Body of pancreas (tissue), 4 donors: ENCODE measurements around the gene TMEM218. TPM values are rescaled to one million over a fixed set of nuclear protein-coding genes. Genes with fewer than 3 reads are reported as not detected.

Experiments used
- ATAC-seq: fragments of 150-250 bp; one replicate; pipeline ENCODE4 v1.9.1; 2016
- DNase-seq, 4 donors: peaks; one replicate each; pipeline ENCODE4 v3.0.0-alpha.2; 2019
- H3K27ac ChIP-seq, 4 donors: fragments of 200-600 bp; sonication (generic); 1 replicate in 3 of 4; 2 replicates in 1 of 4; pipeline versions ENCODE4 v1.5.1 to v1.6.1; 2016 to 2019; ENCODE audit warnings: mild to moderate bottlenecking in 1 of 4, mixed read lengths in 1 of 4, moderate library complexity in 1 of 4
- H3K27me3 ChIP-seq, 2 donors: fragments of 200-600 bp; sonication (generic); one replicate each; pipeline ENCODE4 v1.6.0; 2016; ENCODE audit warnings: mild to moderate bottlenecking in 1 of 2
- H3K36me3 ChIP-seq, 2 donors: fragments of 200-600 bp; sonication (generic); replicated peaks in 1 of 2; 2 replicates each; pipeline ENCODE4 v1.5.1; 2016; ENCODE audit warnings: low read depth in 2 of 2; ENCODE audit not compliant: insufficient read depth in 1 of 2
- H3K4me1 ChIP-seq: fragments of 200-600 bp; sonication (generic); one replicate; pipeline ENCODE4 v1.6.0; 2016
- H3K4me3 ChIP-seq, 2 donors: fragments of 200-600 bp; sonication (generic); 1 replicate in 1 of 2; 2 replicates in 1 of 2; pipeline ENCODE4 v1.5.1; 2016 to 2019
- H3K9me3 ChIP-seq, 3 donors: fragments of 200-600 bp; sonication (generic); 1 replicate in 2 of 3; 2 replicates in 1 of 3; pipeline ENCODE4 v1.5.1; 2016
- CTCF ChIP-seq, 7 experiments: fragments of 450-650 bp in 4 of 7; fragments of 200-600 bp in 3 of 7; sonication (generic) in 3 of 7; IDR thresholded peaks; one replicate each; pipeline ENCODE4 v1.5.1; 2016 to 2019; ENCODE audit warnings: antibody characterized with exemption in 7 of 7
- POLR2A ChIP-seq, 3 donors: fragments of 450-650 bp; IDR thresholded peaks; one replicate each; pipeline ENCODE4 v1.6.1; 2016; ENCODE audit warnings: antibody characterized with exemption in 3 of 3, mild to moderate bottlenecking in 2 of 3
- WGBS, 2 donors: methylation state at CpG; one replicate each; pipeline ENCODE4 v1.1.5; 2017; 5-methylcytosine and 5-hydroxymethylcytosine counted together
- intact Hi-C: fragments of 100-400 bp; cut with DNase I; formaldehyde crosslinking; loops from one replicate; pipeline ENCODE4 v1.15.1; 2023
- total RNA-seq, 2 donors: library from RNA; depleted of rRNA; stranded (reverse); fragments of >200 nt; gene quantifications; one replicate each; pipeline ENCODE4 v1.1.0, GENCODE V29; 2016

TMEM218 gene
- total RNA-seq, 2 donors from 2014 or later, result 8.8 to 10.2 TPM

DNA sequence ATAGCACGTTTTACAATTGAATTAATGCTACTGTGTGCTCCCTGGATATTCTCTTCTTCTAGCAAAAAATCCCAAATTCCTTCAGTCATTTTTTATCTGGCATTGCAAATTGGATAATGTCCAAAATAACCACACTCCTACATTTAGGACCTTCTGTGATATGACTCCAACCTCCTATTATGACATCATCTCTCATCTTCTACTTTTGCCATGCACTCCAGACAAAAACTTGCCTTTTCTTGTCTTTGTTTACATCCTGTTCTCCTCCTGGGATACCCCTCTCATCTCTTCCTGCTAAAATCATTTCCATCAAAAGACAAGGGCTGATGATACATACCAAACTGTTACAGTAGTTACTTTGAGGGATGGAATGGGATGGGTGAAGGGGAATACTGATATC is 20.6 kb upstream of the TMEM218 start:
- WGBS, 2 donors, result 38 to 51% methylated on average over 1 of the region's 1 CpG
- ATAC-seq, result no peak
- Histone ChIP-seq H3K36me3 (no peaks in the 10 kb centered on the region), H3K4me3 (no peak overlapping the region), H3K4me1 (no peaks in the 10 kb centered on the region), H3K9me3 (no peaks in the 10 kb centered on the region), H3K27me3 (no peaks in the 10 kb centered on the region), H3K27ac (no peak overlapping the region)
- TF ChIP-seq POLR2A (IDR thresholded peaks at IDR 0.05) (no peak), CTCF (IDR thresholded peaks at IDR 0.05) (no peak)
- intact Hi-C loops, result no loop called here
- no peak for DNase-seq

- H3K27me3 ChIP-seq, result no peaks in the 10 kb centered on the region
- WGBS, 2 donors, result 56 to 65% methylated on average over 22 of the region's 22 CpGs
- no peak for DNase-seq
- H3K4me1 ChIP-seq, result no peaks in the 10 kb centered on the region
- intact Hi-C loops, result no loop called here
- TF ChIP-seq POLR2A (IDR thresholded peaks at IDR 0.05) (no peak), CTCF (IDR thresholded peaks at IDR 0.05) (no peak)
- H3K4me3 ChIP-seq, result no peak overlapping the region
- no peaks in the 10 kb centered on the region for H3K36me3 ChIP-seq
- no peak overlapping the region for H3K27ac ChIP-seq
- ATAC-seq, result no peak
- no peaks in the 10 kb centered on the region for H3K9me3 ChIP-seq
Measured at GRCh38 chr11:125129316-125129993, 18.0 kb upstream of the TMEM218 start.

DNA sequence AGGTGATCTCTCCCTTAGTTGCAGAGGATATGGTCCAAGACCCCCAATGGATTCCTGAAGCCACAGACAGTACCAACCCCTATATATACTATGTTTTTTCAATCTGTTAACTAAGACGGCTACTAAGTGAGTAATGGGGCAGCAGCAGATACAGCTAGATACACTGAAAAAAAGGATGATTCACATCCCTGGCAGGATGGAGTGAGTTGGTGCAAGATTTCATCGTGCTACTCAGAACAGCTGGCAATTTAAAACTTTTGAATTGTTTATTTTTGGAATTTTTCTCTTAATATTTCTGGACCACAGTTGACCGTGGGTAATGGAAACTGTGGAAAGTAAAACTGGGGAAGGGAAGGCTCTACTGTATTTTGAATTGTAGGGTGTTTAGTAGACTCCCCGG is 17.0 kb upstream of the TMEM218 start:
- ATAC-seq (no peak), DNase-seq (no peak)
- intact Hi-C loops, result no loop called here
- 69 to 74% methylated on average over 4 of the region's 4 CpGs for WGBS, 2 donors
- H3K4me3 ChIP-seq, result no peak overlapping the region
- H3K36me3 ChIP-seq, result no peaks in the 10 kb centered on the region
- no peaks in the 10 kb centered on the region for H3K27me3 ChIP-seq
- TF ChIP-seq CTCF (IDR thresholded peaks at IDR 0.05), result no peak
- TF ChIP-seq POLR2A (IDR thresholded peaks at IDR 0.05), result no peak
- H3K9me3 ChIP-seq, result no peaks in the 10 kb centered on the region
- H3K4me1 ChIP-seq, result peaks cover 6% of the 10 kb centered on the region
- no peak overlapping the region for H3K27ac ChIP-seq

GRCh38 chr11:125124618-125124992 is 13.2 kb upstream of the TMEM218 start:
- no peak overlapping the region for H3K27ac ChIP-seq
- H3K4me3 ChIP-seq, result no peak overlapping the region
- no peaks in the 10 kb centered on the region for H3K9me3 ChIP-seq
- TF ChIP-seq POLR2A (IDR thresholded peaks at IDR 0.05), result no peak
- TF ChIP-seq CTCF (IDR thresholded peaks at IDR 0.05), result no peak
- no peak for DNase-seq
- 78 to 91% methylated on average over 4 of the region's 4 CpGs for WGBS, 2 donors
- no peaks in the 10 kb centered on the region for H3K36me3 ChIP-seq
- intact Hi-C loops, result no loop called here
- no peak for ATAC-seq
- no peaks in the 10 kb centered on the region for H3K27me3 ChIP-seq
- H3K4me1 ChIP-seq, result peaks cover 9% of the 10 kb centered on the region

DNA sequence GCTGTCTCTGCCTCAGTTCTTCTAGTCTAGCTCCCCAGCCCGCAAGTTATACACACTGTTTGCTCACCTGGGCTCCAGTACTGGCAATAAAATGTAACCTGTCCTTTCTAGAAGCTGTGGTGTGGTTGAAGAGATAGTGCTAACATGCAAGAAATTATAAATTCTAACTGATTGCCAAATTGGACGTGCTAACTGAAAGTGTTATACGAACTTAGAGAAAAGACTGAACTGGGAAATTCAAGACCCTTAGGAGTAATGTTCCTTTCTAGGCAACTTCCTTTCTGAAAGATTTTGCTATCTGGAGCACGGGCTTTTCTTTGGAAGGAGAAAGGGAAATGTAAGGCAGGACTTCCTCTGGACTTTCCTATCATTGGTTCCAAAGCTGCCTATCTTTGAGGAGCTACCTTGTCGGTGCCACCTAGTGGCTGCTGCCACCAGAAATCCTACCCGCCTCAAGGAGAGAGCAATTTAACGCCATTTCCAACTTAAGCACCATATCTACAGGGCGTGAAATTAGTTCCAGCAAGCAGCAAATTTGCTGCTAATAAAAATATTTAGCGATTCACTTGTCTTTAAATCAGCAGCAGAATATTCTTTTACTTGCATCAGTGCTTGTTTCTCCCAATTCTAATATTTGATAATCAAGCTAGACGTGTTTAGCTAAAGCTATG is 12.7 kb upstream of the TMEM218 start:
- Histone ChIP-seq H3K27me3 (no peaks in the 10 kb centered on the region), H3K4me3 (no peak overlapping the region), H3K36me3 (no peaks in the 10 kb centered on the region), H3K4me1 (peaks cover 9% of the 10 kb centered on the region), H3K9me3 (no peaks in the 10 kb centered on the region), H3K27ac (peak overlapping the region in 2 of 4 donors; percentile 22 to 33)
- ATAC-seq, result peak; percentile 98
- intact Hi-C loops, result no loop called here
- TF ChIP-seq CTCF (IDR thresholded peaks at IDR 0.05) (peak; percentile 30 to 69 (median 56)), POLR2A (IDR thresholded peaks at IDR 0.05) (peak in 1 of 3 donors; percentile 17)
- 55% methylated on average over 10 of the region's 10 CpGs for WGBS, 2 donors
- DNase-seq, result peak; percentile 67 to 80 (median 75)
